Osteoblast (primary cell): Measurements from ENCODE around the gene IGF2BP2. TPM values are rescaled to one million over a fixed set of nuclear protein-coding genes. Genes with fewer than 3 reads are reported as not detected.
A peak's percentile ranks its signal among the peaks of the same experiment; 100 is the strongest.

Source experiments
- DNase-seq: peaks from one replicate; pipeline ENCODE4 v3.0.0; 2011; ENCODE audit warnings: low spot score, mixed read lengths; ENCODE audit not compliant: insufficient read length; ENCODE audit errors: missing footprints
- H2AFZ ChIP-seq: 2 replicates; pipeline ENCODE4 v1.6.0; 2011; ENCODE audit warnings: mild to moderate bottlenecking, low read length
- H3K27ac ChIP-seq: 2 replicates; pipeline ENCODE4 v1.5.1; 2011; ENCODE audit warnings: mild to moderate bottlenecking, low read depth, low read length, moderate library complexity
- H3K27me3 ChIP-seq: 2 replicates; pipeline ENCODE4 v1.6.0; 2012; ENCODE audit warnings: mild to moderate bottlenecking, control low read depth, inconsistent platforms, low read length, moderate library complexity; ENCODE audit not compliant: insufficient read depth
- H3K36me3 ChIP-seq: 2 replicates; pipeline ENCODE4 v1.5.1; 2011; ENCODE audit warnings: mild to moderate bottlenecking, low read length, control low read depth, moderate library complexity; ENCODE audit not compliant: insufficient read depth
- H3K4me1 ChIP-seq: 2 replicates; pipeline ENCODE4 v1.5.1; 2011; ENCODE audit warnings: mild to moderate bottlenecking, low read length, control low read depth, moderate library complexity; ENCODE audit not compliant: insufficient read depth
- H3K4me2 ChIP-seq: 2 replicates; pipeline ENCODE4 v1.6.0; 2011; ENCODE audit warnings: mild to moderate bottlenecking, low read length; ENCODE audit not compliant: insufficient read depth
- H3K4me3 ChIP-seq: fragments of 200-600 bp; sonication (generic); 3 replicates; pipeline ENCODE4 v1.5.1; 2012; ENCODE audit warnings: mild to moderate bottlenecking, low read length, inconsistent platforms; ENCODE audit not compliant: insufficient read depth
- H3K79me2 ChIP-seq: 2 replicates; pipeline ENCODE4 v1.6.0; 2012; ENCODE audit warnings: mild to moderate bottlenecking, low read length, control low read depth, inconsistent platforms; ENCODE audit not compliant: insufficient read depth
- H3K9me3 ChIP-seq: 2 replicates; pipeline ENCODE4 v1.5.1; 2011; ENCODE audit warnings: low read depth, low read length, control low read depth
- H4K20me1 ChIP-seq: 2 replicates; pipeline ENCODE4 v1.6.0; 2012; ENCODE audit warnings: mild to moderate bottlenecking, low read length, control low read depth; ENCODE audit not compliant: insufficient read depth
- CTCF ChIP-seq: IDR thresholded peaks from 2 replicates; pipeline ENCODE4 v1.5.1; 2011; ENCODE audit warnings: mild to moderate bottlenecking, low read depth, low read length, moderate library complexity; ENCODE audit errors: extremely low read depth
- total RNA-seq: library from RNA; depleted of rRNA; stranded (reverse); fragments of >200 nt; gene quantifications from 2 replicates; pipeline ENCODE4 v1.2.3, GENCODE V29; 2012

The IGF2BP2 gene
- total RNA-seq, 1 donor = 81.8 TPM

GRCh38 chr3:185728630-185729336 is 96.1 kb downstream of the IGF2BP2 start:
- peaks cover 4% of the 10 kb centered on the region for H3K36me3 ChIP-seq
- no peaks in the 10 kb centered on the region for H3K9me3 ChIP-seq
- H3K4me2 ChIP-seq = peak overlapping the region; percentile 65
- peak overlapping the region; percentile 89 for H3K27ac ChIP-seq
- H3K27me3 ChIP-seq = no peaks in the 10 kb centered on the region
- H2AFZ ChIP-seq = no peak overlapping the region
- H3K4me1 ChIP-seq = peaks cover 53% of the 10 kb centered on the region
- H3K79me2 ChIP-seq = peaks cover 68% of the 10 kb centered on the region
- peak overlapping the region; percentile 26 for H3K4me3 ChIP-seq
- peak; percentile 61 for DNase-seq
- H4K20me1 ChIP-seq = peaks cover under 1% of the 10 kb centered on the region
- no peak for TF ChIP-seq CTCF

- H3K36me3 ChIP-seq = peaks cover 4% of the 10 kb centered on the region
- no peak for DNase-seq
- peak overlapping the region; percentile 89 for H3K27ac ChIP-seq
- H3K4me1 ChIP-seq = peaks cover 47% of the 10 kb centered on the region
- peaks cover 7% of the 10 kb centered on the region for H4K20me1 ChIP-seq
- H3K4me3 ChIP-seq = no peak overlapping the region
- no peak for TF ChIP-seq CTCF
- no peaks in the 10 kb centered on the region for H3K9me3 ChIP-seq
- H3K4me2 ChIP-seq = no peak overlapping the region
- H2AFZ ChIP-seq = no peak overlapping the region
- H3K27me3 ChIP-seq = no peaks in the 10 kb centered on the region
- peaks cover 73% of the 10 kb centered on the region for H3K79me2 ChIP-seq
Measured at GRCh38 chr3:185727873-185728272, 97.0 kb downstream of the IGF2BP2 start.

GRCh38 chr3:185726254-185726967 is 98.4 kb downstream of the IGF2BP2 start:
- Histone ChIP-seq H3K4me1 (peaks cover 34% of the 10 kb centered on the region), H2AFZ (no peak overlapping the region), H4K20me1 (peaks cover 16% of the 10 kb centered on the region), H3K36me3 (peaks cover 4% of the 10 kb centered on the region), H3K4me2 (no peak overlapping the region), H3K27ac (no peak overlapping the region), H3K9me3 (no peaks in the 10 kb centered on the region), H3K4me3 (no peak overlapping the region), H3K79me2 (peaks cover 80% of the 10 kb centered on the region), H3K27me3 (no peaks in the 10 kb centered on the region)
- no peak for DNase-seq
- TF ChIP-seq CTCF = no peak

GRCh38 chr3:185724761-185725160 is 100.1 kb downstream of the IGF2BP2 start:
- no peaks in the 10 kb centered on the region for H3K27me3 ChIP-seq
- DNase-seq = peak; percentile 6
- H3K4me2 ChIP-seq = no peak overlapping the region
- H3K27ac ChIP-seq = no peak overlapping the region
- no peak overlapping the region for H2AFZ ChIP-seq
- no peaks in the 10 kb centered on the region for H3K9me3 ChIP-seq
- no peak overlapping the region for H3K4me3 ChIP-seq
- H3K4me1 ChIP-seq = peaks cover 22% of the 10 kb centered on the region
- H3K79me2 ChIP-seq = peaks cover 77% of the 10 kb centered on the region
- no peak for TF ChIP-seq CTCF
- H4K20me1 ChIP-seq = peaks cover 16% of the 10 kb centered on the region
- peaks cover 4% of the 10 kb centered on the region for H3K36me3 ChIP-seq
